ENCODE data around the gene ANGPTL4.
A peak's percentile ranks its signal among the peaks of the same experiment; 100 is the strongest.
"Not testable (repeated sequence)": the region's sequence is repeated elsewhere in the genome, so short reads cannot be mapped to it uniquely, and the experiment has no call there.

ANGPTL4 gene

DNA sequence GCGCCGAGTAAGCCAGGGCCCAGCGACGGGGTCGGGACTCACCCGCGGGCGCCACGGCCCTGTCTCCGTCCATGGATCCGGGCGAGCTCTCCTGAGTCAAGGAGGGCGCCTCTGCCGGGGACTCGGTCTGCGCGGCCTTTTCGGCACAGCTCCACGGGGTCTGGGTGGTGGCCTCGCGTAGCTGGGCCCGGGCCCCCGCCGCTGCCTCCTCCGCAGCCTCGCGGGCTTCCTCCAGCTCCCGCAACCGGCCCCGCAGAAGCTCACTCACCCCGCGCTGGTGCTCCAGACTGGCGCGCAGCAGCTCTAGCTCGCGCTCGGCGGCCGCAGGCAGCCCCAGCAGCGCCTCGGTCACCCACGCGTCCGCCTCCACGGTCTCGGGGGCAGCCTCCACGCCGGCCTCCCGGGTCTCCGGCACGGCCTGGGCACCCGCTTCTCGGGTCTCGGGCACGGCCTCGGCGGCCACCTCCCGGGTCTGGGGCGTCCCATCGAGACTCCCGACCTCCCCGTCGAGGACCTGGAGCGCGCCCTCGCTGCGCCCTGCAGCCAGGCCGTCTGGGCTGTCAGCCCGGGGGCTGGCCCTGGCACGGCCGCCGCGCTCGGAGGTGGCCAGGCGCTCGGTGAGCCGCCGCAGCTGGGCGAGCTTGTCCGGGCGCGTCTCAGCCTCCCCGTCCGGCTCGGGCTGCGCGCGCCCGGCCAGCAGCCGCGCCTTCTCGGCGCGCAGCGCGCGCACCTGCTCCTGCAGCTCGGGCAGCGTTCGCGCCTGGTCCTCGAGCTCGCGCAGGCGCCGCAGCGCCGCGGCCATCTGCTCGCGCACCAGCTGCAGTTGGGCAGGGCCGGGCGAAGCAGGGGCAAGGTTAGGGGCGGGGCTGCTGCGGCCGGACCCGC lies 29.3 kb upstream of the ANGPTL4 start:
- DNase-seq (ENCODE audit: low spot score): no peak

DNA sequence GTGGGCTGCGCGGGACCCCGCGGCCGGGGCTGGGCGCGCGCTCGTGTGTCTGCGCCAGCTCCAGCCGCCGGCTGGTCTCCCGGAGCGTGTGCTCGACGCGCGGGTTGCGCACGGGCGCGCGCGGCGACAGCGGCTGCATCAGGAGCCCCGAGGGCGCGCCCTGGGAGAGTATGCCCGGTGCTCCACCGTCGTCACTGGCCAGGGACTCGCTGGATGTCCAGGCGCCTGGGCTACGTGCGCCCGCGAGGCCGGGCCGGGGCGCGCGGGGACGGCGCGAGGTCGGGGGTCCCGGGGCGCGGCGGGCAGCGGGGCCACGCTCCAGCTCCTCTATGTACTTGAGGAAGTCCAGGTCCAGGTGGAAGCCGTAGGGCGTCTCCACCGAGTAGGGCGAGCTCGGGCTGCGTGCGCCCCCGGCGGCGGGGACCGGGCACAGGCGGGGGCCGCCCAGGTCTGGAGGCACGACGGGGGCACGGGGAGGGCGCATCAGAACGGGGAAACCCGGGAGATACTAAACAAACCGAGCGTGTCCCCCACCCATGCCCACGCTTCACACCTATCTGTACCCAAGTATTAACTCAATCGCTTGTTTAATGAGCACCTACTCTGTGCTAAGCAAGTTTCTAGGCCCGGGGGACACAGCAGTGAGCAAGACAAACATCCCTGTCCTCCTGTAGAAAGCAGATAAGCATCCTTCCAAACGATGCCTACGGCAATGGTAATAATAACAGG lies 28.4 kb upstream of the ANGPTL4 start:
- no peak for DNase-seq (ENCODE audit: low spot score)

DNA sequence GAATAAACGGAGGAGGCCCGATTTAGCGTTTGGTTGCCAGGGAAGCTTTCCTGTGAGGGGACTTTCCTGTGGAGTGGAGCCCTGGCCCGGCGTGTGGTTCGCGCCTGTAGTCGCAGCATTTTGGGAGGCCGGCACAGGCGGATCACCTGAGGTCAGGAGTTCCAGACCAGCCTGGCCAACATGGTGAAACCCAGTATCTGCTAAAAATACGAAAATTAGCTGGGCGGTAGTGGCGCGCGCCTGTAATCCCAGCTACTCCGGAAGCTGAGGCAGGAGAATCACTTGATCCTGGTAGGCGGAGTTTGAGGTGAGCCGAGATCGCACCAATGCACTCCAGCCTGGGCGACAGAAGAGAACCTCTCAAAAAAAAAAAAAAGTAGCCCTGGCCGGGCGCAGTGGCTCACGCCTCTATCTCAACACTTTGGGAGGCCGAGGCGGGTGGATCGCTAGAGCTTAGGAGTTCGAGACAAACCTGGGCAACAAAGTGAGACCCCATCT lies 27.8 kb upstream of the ANGPTL4 start:
- DNase-seq (ENCODE audit: low spot score): no peak

DNA sequence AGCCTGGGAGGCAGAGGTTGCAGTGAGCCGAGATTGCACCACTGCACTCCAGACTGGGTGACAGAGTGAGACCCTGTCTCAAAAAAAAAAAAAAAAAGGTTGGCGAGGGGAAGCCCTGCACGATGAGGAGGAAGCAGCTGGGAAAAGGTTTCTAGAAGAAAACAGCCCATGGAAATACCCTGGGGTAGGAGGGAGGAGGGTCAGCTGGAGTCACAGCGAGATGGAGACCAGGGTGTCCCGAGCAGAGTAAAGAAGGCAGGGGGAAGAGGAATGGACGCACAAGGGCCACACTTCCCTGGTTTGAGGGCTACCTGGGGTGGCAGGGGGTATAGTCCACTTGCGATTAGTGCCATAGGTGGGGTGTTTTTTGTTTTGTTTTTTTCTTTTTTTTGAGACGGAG lies 27.3 kb upstream of the ANGPTL4 start:
- DNase-seq (ENCODE audit: low spot score): no peak

DNA sequence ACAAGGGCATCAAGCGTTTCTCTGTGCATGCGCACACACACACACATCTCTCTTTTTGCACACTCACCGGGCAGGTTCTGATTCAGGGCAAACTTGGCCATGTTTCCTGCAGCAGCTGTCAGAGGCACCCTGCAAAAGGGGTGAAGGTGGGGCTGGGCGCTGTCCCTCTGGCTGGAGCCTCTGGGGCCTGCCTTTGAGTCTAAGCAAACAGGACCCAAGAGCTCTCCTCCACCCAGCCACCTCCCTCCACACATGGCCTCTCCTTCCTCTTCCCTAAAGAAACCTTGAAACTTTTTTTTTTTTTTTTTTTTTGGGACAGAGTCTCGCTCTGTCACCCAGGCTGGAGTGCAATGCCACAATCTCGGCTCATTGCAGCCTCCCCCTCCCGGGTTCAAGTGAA lies 26.2 kb upstream of the ANGPTL4 start:
- DNase-seq (ENCODE audit: low spot score): no peak

DNA sequence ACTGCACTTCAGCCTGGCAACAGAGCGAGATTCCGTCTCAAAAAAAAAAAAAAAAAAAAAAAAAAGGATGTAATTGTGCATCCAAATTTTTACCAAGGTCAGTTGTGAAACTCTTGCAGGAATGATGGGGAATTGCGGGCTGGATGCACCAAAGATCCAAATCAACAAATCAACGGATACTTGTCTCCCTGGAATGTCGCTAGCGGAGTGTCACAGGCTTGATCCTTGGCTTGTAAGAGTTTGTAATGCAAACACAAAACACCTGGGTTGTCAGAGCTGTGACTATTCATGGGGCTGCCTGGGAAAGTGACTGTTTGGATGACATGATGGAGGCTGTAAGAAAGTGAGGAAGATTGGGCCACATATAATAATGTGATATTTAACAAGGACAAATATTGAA lies 25.1 kb upstream of the ANGPTL4 start:
- no peak for DNase-seq (ENCODE audit: low spot score)

DNA sequence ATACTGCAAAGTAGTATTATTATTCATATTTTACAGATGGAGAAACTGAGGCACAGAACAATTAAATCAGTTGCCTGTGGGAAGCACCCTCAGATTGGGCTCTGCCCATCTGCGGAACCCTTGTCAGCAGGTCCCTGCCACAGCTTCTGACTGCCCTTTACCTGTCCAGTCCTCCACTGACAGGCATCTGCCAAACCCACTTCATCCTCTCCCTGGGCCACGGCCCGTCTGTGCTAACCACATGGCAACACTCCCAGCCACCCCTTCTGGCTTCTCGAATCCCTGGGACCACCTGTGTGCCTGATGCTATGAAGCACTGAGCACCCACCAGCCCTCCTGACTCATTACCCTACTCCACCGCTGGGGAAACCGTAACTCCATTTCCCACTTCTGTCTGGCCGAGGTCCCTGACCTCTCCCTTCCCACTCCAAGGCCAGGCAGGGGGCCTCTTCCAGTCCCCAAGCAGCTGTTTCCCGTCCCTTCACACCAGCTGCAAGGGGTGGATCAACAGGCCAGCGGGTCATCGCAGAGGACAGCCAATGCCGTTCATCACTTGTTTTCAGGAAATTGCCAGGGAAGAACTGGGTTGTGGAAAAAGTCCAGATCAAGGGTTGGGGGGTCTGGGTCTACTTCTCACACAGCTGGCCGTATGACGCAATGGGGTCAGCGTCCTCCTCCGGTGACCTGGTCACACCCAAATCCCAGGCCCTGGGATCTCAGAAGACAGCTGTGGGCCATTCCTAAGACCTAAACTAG lies 23.4 kb upstream of the ANGPTL4 start:
- DNase-seq (ENCODE audit: low spot score): no peak

DNA sequence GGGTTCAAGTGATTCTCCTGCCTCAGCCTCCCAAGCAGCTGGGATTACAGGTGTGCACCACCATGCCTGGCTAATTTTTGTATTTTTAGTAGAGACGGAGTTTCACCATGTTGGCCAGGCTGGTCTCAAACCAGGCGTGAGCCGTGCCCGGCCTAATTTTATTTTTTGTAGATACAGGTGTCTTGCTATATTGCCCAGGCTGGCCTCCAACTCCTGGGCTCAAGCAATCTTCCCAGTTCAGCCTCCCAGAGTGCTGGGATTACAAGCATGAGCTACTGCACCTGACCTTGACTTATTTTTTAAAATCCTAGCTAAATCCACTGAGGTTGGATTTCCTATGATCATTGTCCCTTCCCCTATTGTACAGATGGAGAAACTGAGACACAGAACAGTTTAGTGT lies 22.5 kb upstream of the ANGPTL4 start:
- not testable (repeated sequence) for DNase-seq (ENCODE audit: low spot score)

DNA sequence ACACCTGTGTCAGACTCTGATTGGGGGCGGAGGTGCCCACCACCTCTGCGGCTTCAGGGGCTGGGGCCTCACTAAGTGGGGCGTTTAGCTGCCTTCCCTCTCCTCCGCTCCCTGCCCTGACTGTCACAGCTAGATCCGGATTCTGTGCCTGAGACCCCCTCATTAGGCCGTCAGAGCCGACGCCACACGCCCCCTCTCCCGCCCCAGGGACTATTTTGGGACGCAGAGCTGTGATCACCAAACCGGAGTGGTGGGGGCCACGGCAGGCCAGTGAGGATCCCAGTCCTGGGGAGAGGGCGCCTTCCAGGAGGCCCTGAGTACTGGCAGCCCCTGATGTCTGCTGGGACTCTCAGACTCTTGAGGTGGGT lies 21.7 kb upstream of the ANGPTL4 start:
- DNase-seq (ENCODE audit: low spot score): no peak

DNA sequence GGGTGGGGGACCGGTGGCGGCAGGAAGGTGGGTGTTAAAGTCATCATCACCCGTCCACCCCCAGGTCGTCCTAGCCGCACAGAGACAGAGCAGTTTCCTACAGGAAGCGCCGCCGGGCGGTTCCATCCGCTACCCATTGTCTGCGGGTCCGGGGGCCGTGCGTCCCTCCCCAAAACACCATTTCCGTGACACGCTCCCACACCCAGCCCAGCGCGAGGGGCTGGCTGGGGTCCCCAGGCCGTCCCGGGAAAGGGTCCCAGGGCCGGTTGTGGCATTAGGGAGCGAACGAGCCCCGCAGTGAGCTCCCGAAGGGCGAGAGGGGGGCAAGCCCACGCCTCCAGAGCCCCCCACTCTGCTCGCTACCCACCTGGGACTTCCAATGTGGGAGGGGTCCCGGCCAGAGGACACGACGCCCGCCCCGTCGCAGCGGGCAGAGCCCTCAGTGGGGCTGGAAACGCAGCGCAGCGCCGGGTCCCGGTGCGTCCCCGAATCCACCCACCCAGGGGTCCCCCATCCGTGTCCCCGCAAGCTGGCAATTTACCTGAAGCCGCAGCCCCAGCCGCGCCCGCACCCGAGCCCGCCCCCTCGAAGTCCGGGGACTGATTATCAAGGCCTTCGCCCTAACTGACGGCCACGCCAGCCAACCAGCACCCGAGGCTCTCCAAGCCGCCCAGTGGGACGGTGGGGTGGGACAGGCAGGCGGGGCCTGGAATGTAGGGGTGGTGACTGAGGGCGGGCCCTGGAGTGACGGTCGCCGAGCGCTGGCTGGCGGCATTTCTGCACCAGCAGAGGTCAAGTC lies 21.1 kb upstream of the ANGPTL4 start, which contains the start of gene KANK3:
Gene KANK3 (minus strand): TSS at position 579 of the 799 bp plus-strand sequence. CDS start 5,434 bp downstream, outside the sequence.
- DNase-seq (ENCODE audit: low spot score): peak; percentile 95

DNA sequence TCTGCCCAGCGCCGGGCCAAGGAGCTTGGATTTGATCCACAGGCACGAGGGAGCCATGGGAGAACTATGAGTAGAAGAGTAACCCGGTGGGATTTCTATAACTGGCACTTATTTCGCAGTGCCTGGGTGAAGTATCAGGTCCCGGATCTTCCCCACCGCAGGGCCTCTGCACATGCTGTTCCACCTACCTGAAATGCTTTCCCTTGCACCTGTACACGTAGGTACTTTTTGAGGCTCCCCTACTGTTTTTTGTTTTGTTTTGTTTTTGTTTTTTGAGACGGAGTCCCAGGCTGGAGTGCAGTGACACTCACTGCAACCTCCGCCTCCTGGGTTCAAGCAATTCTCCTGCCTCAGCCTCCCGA lies 20.5 kb upstream of the ANGPTL4 start:
- DNase-seq (ENCODE audit: low spot score): no peak

DNA sequence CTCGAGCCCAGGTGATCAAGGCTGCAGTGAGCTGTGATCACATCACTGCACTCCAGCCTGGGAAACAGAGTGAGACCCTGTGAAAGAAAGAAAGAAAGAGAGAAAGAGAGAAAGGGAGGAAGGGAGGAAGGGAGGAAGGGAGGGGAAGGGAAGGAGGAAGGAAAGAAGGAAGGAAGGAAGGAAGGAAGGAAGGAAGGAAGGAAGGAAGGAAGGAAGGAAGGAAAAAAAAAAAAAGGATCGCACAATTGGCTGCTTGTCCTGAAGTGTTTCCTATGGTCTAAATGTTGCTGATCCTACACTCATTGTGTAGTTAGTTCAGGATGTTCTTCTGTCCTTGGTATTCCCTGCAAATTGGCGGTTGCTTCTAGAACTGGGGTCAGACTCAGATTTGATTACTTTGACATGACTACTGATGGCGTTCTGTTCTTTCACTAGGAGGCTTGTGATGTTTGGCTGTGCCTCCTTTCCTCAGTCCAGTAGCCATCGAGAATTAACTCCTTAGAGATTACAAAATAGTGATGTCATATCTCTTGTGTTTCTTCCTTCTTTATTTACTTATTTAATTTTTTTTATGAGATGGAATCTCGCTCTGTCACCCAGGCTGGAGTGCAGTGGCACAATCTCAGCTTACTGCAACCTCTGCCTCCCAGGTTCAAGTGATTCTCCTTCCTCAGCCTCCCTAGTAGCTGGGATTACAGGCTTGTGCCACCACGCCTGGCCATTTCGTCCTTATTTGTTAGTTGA lies 14.2 kb upstream of the ANGPTL4 start:
- DNase-seq (ENCODE audit: low spot score): not testable (repeated sequence)

DNA sequence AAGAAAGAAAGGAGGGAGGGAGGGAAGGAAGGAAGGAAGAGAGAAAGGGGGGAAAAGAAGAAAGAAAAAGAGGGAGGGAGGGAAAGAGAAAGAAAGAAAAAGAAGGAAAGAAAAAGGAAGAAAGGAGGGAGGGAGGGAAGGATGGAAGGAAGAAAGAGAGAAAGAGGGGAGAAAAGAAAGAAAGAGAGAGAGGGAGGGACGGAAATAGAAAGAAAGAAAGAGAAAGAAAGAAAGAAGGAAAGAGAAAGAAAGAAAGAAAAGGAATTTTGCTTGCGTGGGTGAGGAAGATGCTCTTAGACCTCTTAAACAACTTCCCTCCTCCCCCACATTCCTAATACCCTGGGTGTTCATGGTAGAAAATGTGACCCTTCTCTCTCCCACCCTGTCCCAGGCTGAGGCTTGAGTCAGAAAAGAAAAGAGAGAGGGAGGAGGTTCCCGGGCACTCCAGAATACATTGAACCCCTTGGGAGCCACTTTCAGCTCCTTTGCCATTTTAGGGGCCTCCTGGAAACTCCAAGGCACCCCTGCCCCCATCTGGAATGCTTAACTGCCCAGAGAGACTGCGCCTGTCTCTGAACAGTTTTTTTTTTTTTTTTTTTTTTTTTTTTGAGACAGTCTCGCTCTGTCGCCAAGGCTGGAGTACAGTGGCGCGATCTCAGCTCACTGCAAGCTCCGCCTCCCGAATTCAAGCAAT lies 11.7 kb upstream of the ANGPTL4 start:
- no peak for DNase-seq (ENCODE audit: low spot score)

DNA sequence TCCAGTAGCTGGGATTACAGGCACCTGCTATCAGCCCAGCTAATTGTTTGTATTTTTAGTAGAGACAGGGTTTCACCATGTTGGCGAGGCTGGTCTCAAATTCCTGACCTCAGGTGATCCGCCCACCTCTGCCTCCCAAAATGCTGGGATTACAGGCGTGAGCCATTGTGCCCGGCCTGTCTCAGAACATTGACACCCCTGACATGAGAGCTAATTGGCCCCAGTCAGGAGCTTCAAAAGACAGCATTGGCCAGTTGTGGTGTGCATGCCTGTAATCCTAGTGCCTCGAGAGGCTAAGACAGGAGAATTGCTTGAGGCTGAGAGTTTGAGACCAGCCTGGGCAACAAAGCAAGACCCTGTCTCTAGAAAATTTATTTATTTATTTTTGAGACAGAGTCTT lies 11.1 kb upstream of the ANGPTL4 start:
- DNase-seq (ENCODE audit: low spot score): not testable (repeated sequence)

DNA sequence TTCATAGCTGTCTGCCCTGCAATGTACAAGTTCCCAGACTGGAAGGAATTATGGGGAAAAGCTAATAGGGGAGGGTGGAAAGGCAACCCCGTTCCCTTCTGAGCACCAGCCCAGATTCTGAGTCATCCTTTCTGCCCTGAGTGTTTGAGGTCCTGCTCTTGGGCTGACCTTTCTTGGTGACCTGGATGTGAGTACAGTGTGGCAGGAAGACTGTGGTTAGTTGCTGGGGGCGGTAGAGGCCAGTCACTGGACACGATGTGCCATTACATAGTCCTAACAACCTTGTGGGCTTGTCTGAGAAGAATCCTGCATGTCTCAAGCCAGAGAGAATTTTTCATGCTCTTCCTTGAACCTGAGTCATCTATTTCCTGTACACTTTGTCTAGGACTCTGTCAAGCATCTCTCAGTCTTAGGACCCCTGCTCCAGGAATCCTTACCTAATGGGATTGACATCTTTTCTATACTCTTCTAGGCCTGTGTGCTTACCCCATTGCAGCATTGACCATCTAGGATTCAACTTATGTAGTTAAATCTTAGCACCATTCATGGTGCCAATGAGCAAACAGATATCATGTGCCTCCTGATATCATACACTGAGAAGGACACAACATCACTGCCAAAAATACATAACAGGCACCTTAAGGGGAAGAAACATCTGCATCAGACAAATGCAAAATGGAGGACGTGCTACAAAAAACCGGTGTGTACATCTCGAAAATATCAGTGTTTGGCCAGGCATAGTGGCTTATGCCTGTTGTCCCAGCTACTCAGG lies 8.1 kb upstream of the ANGPTL4 start:
- no peak for DNase-seq (ENCODE audit: low spot score)

DNA sequence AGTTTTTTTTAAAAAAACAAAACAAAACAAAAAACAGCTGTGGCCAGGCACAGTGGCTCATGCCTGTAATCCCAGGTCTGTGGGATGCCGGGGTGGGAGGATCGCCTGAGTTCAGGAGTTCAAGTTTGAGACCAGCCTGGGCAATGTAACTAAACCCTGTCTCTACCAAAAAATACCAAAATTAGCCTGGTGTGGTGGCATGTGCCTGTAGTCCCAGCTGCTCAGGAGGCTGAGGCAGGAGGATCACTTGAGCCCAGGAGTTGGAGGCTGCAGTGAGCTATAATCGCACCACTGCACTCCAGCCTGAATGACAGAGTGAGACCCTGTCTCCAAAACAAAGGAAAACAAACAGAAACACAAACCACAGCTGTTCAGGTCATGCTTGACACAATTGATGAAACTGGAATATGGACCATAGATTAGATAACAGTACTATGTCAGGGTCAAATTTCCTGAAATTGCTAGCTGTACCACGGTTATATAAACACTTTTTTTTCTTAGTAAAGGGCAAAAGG lies 6.9 kb upstream of the ANGPTL4 start:
- peak; percentile 29 for DNase-seq (ENCODE audit: low spot score)

DNA sequence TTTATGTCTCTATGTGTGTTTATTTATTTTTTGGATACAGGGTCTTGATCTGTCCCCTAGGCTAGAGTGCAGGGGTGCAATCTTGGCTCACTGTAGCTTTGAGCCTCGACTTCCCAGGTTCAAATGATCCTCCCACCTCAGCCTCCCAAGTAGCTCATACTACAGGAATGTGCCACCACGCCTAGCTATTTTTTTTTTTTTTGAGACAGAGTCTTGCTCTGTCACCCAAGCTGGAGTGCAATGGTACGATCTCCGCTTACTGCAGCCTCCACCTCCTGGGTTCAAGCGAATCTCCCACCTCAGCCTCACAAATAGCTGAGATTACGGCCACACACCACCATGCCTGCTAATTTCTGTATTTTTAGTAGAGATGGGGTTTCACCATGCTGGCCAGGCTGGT lies 5.0 kb upstream of the ANGPTL4 start:
- no peak for DNase-seq (ENCODE audit: low spot score)

DNA sequence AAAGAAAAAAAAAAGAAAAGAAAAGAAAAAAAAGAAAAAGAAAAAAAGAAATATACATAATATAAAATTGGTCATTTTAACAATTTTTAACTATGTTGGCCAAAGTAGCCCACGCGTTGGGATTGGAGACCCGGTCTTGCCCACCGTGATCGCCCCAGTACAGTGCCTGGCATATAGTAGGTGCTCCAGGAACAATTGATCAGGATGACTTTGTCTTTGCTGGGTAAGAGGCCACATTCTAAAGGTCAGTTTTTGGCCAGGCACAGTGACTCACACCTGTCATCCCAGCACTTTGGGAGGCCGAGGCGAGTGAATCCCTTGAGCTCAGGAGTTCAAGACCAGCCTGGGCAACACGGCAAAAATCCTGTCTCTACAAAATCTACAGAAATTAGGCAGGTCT lies 3.8 kb upstream of the ANGPTL4 start:
- no peak for DNase-seq (ENCODE audit: low spot score)
